HG03139 (cell line): ENCODE results near the gene AKR7A2.

Source experiments
- ATAC-seq: cut with Tn5 transposase; IDR thresholded peaks from one replicate; pipeline ENCODE4 v1.9.1; 2021; ENCODE audit not compliant: unreplicated experiment

The AKR7A2 gene

DNA sequence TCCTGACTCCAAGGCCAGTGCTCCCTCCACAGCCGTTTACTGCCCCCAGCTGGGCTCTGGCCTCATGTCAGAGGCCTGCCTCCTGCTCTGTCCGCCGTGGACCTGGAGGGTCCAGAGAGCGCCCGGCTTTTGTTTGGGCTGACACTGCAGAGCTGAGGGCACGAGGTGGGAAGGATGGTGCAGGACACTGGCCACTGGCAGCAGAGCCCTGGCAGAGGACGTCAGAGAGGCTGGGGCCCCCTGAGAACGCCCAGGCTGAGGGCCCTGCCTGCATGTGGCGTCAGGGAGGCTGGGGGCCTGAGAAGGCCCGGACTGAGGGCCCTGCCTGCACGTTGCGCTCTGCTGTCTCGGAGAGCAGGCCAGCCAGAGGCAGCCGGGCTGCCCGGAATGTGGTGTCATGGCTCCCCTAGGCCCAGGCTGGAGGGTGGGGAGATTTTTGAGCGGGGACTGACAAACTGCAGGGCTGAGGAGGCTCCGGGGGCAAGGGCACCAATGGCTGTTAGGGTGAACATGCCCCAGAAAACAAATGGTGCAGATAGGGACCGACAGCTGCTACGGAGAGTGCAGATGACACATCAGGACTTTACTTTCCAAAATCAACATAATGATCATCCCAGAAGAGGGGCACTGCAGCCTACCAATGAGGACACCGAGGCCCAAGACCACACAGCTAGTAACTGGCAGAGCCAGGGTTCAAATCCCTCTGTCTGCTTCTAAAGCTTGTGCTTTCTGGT, 31.8 kb upstream of the AKR7A2 start:
- ATAC-seq, result no peak

DNA sequence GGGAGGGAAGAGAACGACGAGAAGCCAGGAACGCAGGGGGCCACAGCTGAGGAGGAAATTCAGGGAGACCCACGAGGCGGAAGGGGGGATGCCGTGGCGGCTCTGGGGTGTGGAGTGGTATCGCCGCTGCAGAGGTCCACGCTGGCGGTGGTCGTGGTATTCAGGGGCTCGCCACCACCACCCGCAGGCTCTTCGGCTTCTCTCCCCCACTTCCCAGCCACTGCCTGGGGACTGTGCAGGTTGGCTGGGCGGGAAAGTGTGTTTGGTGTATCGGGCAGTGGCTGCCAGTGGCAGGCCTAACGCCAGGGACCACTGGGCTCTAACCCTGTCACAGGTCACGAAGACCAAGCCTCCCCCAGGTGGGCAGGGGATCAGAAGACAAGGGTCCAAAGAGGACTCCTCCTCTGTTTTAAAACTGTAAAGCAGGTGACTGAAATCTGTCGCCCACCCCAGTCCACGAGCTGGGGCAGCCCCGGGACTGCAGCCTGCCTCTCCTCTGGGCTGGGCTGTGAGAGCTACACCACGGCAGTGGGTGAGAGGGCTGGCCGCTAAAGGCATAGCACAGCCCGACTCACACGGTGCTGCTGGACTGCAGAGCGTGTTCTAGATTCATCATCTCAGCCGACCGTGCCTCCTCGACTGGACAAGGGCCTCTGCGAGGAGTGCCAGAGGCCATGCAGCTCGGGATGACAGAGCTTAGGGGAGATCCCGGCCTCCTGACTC, 31.1 kb upstream of the AKR7A2 start:
- ATAC-seq, result no peak

DNA sequence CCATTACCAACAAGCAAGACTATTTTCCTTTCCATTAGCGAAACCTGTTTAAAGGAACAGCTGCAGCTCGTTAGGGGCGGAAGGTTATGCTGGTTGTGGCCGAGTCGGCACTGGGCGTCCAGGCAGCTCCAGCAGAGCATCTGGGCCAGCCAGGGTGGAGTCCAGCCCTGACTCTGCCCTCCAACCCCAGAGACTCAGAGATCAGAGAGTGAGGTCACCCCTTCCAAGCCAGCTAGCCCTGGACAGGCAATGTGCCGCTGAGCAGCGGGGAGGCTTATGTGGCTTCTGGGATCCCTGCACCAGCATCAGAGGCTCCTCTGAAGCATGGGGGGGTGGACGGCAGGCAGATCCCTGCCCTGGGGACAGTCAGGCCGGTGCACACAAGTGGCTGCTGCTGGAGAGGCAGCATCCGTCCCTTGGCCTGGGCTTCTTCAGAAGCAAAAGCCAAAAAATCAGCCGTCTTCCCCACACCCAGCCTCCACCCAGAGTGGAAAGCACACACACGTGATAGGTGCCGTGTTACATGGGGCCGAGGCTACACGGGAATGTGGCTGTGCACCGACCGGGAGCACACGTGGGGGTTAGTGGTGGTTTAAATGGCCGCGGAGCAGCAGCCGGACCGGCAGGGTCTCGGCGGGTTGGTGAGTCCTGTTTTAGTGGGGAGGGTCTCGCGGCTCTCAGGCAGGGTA, 30.3 kb upstream of the AKR7A2 start:
- ATAC-seq, result no peak

DNA sequence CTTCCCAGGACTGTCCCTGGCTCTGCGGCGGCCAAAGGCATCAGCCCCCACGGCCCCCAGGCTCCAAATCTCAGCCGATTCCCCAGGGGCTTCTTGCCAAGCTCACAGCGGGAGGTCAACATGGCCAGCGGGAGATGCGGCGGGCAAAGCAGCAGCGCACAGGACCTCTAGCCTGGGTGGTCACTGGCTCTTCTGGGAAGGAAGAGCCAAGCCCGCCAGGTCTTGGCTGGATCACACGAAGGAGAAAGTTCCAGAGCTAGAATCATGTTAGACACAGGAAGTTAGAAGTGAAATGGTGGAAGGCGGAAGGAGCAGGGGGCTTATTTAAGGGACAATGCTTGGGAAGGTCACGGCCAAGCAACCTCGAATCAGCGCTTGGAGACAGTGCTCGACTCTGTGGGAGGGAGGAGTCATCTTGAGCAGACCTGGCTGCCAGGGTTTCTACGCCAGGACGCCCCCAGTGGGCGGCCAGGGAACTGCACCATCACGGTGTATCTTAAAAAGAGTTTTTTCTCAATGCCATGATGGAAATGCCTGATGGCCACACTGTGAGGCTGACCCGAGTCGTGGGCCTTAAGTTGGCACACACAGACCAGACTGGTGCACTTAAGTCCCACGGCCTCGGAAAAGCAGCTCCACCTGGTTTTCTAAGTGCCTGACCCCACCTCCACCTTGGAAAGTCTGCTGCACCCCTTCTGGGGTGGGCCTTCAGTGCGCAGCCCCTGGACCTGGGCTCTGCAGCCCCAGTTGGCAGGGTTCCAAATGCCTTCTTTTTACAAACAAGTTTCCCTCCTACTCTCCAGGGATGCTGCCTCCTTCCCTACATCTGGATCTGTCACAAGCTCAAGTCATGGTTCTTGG, 29.5 kb upstream of the AKR7A2 start:
- no peak for ATAC-seq

DNA sequence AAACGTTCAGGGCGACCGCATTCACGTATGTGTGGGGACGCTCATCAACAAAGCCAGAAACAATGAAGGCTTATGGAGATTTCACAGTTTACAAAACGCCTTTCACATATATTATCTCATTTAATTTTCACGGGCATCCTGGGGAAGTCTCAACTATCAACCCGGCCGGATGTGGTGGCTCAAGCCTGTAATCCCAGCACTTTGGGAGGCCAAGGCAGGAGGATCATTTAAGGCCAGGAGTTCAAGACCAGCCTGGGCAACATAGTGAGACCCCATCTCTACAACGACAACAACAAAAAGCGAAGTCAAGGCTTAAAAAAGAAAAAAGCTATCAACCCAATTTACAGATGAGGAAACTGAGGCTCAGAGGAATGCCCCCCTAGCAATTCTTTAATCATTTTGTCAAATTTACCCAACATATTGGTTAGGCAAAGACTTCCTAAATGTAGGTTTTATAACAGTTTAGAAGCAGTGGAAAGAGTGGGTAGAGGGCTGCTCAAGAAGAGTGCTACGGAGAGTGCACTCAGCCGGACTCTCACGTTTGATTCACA, 28.5 kb upstream of the AKR7A2 start:
- no peak for ATAC-seq

DNA sequence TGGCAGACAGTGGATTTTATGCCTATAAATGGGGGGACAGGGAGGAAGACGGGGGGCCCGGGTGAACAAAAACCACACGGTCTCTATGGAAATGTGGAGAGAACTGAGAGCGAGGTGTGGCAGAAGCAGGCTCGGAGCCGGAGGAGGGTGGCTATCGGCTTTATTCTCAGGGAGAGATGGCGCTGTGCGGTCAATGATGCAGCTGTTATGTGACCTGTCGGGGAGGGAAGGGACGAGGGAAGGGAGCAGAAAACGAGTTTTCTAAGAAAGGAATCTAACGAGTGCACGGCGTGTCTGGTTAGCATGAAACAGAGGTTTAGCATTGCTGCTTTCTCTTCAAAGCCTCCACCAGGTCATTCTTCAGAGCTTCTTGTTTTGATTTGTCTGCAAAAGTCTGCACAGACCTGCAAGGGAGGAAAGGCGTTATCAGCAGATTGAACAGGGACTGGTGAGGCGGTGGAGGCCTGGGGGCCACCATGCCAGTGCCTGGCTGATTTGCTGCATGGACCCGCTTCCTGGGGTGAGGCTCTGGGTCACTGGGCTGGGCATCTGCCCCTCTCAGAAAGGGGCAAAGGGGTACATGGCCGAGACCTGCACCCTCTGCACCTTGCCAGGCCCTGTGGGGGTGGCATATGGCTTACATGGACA, 27.4 kb upstream of the AKR7A2 start:
- ATAC-seq, result no peak

DNA sequence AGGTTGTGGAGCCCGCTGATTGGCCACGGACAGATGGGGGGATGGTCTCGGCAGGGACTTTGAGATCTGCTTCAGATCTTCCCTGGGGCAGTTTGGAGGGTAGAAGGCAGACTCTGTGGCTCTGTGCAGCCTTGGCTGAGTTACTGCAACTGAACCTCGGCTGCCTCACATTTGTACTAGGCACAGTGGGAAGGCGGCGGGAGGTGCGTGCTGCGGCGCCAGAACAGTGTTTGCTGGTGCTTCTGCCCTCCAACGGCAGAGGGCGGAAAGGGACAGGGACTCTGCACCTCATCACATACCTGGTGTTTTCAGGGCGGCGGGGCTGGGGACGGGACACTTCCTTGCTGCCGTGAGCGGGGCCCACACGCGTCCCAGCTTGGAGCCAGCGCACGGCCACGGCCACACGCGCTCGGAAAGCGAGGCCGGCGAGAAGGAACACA, 26.4 kb upstream of the AKR7A2 start:
- no peak for ATAC-seq

DNA sequence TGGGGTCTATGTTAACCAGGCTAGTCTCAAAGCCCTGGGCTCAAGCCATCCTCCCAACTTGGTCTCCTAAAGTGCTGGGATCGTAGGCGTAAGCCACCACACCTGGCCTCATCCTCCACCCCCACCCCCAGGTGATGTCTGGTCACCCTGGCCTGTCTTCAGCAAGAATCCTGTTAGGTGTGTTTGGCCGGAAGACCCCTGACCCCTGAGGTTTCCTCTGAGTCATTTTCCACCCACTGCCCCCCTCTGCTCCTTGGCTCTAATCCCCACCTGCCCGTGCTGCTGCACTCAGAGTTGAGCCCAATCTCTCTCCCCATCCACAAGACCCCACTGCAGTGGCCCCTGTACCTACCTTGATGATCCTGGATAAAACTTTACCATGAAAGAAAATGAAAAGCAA, 25.3 kb upstream of the AKR7A2 start:
- no peak for ATAC-seq

DNA sequence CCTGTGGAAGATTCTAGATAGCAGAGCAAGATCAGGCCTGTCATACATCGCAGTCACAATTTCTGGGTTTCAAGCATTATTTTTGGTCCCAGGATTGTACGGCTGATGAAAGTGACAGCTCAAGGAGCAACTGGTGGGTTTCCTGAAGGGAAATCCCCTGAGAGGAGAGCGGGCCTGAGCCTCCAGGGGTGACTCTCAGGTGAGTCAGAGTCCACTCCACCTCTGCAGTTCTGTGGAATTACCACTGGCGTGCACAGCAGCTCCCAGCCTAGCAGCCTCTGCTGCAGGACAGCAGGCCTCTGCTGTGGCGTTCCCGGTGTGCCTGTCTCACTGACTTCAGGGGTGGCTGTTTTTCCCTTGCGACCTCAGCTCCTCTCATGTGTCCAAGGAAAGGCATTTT, 24.6 kb upstream of the AKR7A2 start:
- ATAC-seq, result no peak

DNA sequence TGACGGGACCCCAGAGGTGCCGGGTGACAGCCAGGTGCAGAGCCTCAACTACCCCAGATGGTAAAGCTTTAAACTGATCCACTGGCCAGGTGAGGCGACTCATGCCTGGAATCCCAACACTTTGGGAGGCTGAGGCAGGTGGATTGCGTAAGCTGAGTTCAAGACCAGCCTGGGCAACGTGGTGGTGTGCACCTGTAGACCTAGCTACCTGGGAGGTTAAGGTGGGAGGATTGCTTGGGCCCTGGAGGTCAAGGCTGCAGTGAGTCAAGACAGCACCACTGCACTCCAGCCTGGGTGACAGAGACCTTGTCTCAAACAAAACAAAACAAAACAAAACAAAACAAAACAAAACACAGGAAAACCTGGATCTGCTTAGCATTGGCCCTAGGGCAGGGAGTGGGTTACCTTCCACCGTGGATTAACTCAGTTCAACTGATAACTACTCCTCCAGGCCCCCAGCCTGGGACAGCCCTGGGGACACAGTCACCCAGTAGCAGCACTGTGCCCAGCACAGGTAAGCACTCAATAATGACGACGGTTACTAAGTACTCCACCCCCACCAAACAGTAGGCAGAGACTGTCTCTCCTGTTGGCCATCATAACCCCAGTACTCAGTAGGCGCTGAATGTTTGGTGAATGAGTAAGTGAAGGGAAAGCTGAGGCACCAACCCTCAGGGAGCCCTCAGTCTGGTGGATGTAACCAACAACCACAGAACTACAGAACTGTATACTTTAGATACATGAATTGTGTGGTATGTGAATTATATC, 21.8 kb upstream of the AKR7A2 start:
- no peak for ATAC-seq

DNA sequence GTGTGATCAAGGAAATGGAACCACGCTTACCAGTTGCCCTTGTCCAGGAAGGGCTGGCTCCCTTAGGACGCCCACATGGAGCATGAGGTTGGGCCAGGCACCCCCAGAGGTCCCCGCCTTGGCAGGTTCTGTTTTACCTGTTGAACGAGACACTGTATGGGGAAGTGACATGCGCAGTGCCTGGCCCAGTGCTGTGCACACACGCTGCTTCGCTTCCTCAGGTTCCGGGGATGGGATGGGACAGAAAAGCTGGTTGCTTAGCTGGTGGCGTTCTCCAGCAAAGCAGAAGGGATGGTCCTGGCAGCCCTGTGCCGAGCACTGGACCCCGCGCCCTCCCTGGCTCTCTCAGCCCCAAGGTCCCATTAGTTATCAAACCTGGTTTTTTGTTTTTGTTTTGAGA, 20.9 kb upstream of the AKR7A2 start:
- ATAC-seq, result no peak

DNA sequence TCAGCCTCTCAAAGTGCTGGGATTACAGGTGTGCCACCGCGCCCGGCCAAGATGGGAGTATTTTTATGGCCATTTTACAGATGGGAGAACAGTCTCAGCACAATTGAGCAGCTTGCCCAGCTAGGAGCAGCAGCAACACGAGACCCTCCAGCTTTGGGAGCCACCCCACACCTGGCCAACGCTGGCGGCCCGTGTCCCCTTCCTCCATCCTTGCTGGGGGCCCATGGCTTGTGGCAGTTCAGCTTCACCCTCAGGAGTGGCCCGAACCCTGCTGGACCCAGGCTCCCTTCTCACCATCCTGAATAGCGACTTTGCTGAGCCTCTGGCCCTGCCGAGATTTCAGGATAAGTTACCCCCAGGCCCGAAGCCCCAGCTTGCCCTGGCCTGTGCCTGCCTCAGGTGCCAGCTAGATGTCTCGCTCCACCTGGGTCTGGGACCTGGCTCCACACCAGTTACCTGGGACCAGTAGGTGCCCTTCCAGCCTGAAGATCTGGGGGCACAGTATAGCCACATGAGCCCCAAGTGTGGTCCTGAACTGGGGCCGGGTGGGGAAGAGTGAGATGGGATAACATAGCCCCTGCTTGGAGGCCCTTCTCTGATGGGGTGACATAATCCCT, 19.4 kb upstream of the AKR7A2 start:
- ATAC-seq, result no peak

DNA sequence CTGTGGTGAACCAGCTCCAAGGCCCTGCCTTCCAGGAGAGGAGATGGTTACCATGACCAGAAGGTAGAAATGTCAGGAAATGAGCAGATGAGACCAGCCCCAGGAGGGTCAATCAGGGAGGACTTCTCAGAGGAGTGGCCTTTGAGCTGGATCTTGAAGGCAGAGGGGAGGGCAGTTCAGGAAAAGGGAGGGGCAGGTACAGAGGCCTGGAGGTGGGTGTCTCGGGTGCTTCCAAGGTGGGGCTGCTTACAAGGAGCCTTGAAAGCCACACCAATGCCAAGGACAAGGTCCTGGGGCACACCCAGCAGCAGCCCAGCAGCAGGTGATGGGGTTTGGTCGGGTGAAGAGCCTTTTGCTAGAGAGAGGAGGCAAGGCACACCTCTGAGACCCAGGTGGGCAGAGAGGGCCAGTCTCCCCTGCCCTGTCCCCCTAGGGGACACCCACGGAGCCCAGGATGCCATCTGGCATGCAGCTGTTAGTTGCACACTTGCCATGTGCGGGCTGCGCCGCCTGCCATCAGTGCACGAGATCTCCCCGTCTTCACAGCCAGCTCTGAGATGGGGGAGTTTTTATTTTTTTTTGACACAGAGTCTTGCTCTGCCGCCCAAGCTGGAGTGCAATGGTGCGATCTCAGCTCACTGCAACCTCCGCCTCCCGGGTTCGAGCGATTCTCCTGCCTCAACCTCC, 18.6 kb upstream of the AKR7A2 start:
- no peak for ATAC-seq

DNA sequence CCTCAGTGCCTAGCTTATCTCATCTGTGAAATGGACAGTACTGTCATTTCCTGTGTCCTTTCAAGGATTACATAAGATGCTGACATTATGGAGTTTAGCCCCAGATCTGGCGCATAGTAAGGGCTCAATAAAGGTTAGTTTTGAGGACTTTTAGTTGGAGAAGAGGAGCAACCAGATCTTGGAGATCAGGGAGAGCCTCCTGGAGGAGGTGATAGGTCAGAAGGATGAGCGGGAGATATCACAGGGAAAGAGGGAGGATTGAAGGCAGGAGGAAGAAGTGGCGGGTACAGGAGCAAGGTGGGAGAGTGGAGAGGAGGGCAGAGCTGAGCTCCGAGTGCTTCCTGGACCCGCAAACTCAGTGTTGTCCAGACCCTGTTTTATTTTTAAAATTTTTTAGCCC, 17.7 kb upstream of the AKR7A2 start:
- ATAC-seq, result no peak

DNA sequence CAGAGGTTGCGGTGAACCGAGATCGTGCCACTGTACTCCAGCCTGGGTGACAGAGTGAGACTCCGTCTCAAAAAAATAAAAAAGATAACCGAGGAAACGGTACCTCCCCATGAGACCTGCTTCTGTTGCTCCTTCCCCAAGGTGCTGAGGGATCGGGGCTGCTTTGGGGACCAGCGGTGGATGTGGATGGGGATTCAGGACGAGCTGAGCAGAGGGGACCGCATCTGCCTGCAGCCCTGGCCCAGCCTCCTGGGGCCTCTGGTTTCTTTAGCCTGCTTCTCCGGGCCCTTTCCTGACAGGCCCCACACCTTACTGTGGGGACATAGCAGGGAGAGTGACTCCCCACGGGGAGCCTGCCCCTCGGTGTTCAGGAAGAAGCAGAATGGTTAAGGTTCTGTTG, 17.2 kb upstream of the AKR7A2 start:
- ATAC-seq, result no peak

DNA sequence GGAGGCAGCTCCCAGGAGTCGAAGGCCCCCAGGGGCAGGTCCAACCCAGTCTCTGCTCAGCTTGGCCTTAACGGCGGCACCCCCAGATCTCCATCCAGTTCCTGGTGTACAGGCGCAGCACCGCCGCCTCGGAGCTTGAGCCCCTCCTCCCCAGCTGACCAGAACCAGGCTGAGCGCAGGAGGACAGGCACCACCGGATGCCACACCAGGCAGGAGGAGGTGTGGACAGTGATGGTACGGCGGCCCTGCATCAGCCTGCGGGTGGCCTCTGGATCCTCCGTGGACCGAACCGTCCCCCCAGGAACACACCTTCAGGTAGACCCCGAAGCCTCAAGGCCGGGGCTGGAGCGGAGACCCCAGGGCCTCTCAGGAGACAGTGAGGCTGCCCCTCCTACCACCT, 16.5 kb upstream of the AKR7A2 start:
- ATAC-seq, result no peak

DNA sequence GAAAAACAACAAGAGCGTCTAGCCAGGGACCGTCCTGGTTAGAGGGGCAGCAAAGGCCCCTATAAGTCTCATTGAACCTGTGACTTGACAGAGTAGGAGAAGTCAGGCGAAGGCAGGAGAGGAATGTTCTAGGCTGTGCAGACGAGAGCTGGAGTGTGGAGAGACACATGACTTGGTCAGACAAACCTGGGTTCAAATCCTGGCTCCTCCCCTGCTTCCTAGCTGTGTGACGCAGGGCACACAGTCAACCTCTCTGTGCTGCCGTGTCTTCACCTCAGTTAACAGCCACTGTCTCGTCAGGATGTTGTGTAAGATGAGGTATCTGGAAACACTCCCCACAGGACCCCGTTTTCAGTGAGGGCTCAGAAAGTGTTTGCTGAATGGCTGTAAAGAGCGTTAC, 15.8 kb upstream of the AKR7A2 start:
- ATAC-seq, result no peak

DNA sequence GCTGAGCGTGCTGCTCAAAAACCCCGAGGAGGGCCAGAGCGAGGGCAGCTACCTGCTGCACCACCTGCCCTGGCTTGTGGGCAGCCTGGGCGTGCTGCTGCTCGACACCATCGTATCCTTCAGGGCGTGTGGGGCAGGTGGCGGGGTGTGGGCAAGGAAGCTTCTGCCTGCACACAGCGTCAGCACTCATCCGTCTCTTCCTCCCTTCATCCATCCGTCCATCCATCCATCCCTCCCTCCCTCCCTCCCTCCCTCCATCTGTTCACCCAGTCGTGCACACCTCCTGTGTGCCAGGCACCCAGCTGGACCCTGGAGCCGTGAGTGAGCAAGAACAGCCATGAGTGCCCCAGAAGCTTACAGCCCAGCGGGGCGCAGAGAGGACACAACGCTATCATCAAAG, 15.4 kb upstream of the AKR7A2 start:
- no peak for ATAC-seq

DNA sequence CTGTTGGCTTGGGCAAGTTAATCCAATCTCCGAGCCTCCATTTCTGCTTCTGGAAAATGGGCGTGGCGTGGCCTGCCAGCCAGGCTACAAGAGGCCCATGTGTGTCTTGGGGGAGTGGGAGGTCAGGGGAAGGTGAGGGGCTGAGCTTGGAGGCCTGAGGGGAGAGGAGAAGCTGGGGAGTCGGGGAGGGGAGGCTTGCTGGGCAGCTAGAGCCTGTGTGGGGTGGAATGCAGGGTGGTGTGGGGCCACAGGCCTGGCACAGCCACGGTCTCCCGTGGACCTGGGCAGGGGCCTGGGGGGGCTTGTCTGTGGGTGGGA, 14.8 kb upstream of the AKR7A2 start:
- ATAC-seq, result no peak
